GM21717 (cell line): ENCODE measurements around the gene NDUFS2.

ENCODE experiments used
- ATAC-seq: cut with Tn5 transposase; IDR thresholded peaks from one replicate; pipeline ENCODE4 v1.9.1; 2021; ENCODE audit warnings: mild to moderate bottlenecking, moderate library complexity; ENCODE audit not compliant: unreplicated experiment

NDUFS2 gene

DNA sequence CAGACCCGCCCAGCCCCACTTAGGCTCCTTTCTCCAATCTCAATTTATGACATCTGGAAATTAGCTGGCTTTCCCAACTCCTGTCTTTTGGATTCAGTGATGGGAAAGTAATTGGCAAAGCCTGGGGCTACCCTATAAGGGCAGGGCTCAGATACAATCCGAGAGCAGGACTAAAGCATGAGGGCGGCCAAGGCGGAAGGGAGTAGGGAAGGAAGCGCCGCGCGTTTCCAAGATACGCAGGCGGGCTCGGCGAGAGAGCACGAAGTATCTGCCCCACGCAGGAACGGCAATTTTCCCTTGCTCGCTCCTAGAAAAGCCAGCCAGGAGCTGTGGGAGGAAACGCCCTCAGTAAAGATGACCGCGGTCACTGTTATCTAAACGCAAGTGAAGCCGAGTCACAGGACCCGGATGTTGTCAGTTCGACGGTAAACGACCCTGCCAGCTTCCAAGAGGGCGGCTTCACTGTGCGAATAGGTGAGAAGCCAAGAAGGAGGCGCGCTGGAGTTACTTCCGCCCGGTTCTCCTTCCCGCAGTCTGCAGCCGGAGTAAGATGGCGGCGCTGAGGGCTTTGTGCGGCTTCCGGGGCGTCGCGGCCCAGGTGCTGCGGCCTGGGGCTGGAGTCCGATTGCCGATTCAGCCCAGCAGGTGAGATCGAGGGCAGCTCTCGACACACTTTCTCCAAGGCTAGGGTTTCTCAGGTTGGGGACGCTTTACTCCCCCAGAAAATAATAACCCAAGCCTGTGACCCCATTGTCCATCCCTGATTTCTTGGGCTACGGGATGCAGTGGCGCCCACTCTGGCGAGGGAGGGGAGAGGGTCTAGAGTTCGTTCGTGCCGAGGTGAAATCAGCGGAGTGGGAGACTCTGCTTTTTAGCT is at the start of gene NDUFS2:
NDUFS2 (plus strand) TSS at position 532 of the 877 bp plus-strand sequence; CDS start at position 551, 19 bp downstream.
- ATAC-seq: peak; percentile 93

DNA sequence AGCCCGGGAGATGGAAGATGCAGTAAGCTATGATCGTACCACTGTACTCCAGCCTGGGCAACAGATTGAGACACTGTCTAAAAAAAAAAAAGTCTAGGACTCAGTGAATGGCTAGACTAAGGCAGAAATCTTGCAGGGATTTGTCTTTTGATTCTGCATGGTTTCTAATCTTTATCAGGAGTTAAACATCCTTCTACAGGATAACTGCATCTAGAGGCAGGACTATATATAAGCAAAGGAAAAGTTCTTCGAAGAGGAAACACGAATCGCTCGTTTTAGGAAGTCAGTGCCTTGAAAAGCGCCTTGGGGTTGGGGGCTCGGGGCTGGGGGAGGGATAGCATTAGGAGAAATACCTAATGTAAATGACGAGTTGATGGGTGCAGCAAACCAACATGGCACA is 49.0 kb upstream of the NDUFS2 start:
- ATAC-seq: no peak

DNA sequence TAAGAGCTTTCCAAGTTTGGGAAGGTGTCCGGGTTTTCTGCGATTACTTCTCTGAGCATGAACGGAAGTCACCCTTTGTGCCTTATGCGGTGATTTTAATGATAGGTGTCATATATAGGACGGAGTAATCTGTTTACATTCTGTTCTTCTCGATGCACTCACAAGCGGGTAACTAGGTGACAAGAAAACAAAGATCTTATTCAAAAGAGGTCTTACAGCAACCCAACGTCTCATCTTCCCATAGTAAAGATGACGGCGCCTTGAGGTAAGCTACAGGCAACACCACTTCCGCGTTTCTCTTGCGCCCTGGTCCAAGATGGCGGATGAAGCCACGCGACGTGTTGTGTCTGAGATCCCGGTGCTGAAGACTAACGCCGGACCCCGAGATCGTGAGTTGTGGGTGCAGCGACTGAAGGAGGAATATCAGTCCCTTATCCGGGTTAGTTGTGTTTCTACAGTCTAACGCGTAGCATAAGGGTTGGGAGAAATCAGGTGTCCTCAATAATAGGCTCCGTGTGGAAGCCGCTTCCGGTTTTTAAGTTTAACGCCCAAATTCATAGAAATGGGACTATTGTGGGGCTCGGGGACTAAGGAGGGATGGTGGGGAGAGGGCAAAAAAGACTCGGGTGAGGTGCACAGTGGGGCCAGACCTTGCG is 48.4 kb upstream of the NDUFS2 start, which contains the start of gene UFC1:
UFC1 (plus strand) TSS at position 297 of the 656 bp plus-strand sequence; CDS start at position 317, 20 bp downstream.
- ATAC-seq: peak; percentile 68

DNA sequence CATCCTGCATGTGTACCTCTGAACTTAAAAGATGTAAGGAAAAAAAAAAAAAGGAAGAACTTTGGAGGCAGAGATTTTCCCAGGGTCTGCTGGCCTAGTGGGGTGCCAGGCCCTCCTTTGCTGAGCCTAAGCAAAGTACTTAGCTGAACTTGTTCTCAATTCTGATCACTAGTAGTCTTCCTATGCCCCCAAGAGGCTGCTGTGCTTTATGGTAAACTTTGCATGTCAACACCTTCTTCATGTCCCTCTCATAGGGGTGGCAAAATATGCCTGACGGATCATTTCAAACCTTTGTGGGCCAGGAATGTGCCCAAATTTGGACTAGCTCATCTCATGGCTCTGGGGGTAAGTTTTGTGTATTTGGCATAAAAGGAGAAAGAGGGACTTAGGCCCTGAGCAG is 44.3 kb upstream of the NDUFS2 start:
- ATAC-seq: no peak

DNA sequence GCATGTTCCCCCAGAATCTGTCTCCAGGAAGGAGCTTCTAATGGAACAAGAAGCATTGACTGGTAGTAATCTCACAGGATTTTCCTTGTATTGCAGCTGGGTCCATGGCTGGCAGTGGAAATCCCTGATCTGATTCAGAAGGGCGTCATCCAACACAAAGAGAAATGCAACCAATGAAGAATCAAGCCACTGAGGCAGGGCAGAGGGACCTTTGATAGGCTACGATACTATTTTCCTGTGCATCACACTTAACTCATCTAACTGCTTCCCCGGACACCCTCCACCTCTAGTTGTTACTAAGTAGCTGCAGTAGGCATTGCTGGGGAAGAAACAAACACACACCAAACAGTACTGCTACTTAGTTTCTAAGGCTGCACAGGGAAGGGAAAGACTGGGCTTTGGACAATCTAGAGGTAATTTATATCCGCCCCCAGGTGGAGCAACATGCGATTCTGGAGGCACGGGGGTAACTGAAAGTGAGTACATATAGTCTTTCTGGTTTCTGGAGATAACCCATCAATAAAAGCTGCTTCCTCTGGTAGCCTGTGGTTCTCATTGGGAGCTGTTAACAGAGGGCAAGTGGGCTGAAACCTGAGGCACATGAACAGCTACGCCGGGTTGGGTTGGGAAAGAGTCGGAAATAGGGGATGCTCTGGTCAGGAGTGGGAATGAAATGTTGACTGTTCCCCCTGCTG is 43.7 kb upstream of the NDUFS2 start:
- no peak for ATAC-seq

DNA sequence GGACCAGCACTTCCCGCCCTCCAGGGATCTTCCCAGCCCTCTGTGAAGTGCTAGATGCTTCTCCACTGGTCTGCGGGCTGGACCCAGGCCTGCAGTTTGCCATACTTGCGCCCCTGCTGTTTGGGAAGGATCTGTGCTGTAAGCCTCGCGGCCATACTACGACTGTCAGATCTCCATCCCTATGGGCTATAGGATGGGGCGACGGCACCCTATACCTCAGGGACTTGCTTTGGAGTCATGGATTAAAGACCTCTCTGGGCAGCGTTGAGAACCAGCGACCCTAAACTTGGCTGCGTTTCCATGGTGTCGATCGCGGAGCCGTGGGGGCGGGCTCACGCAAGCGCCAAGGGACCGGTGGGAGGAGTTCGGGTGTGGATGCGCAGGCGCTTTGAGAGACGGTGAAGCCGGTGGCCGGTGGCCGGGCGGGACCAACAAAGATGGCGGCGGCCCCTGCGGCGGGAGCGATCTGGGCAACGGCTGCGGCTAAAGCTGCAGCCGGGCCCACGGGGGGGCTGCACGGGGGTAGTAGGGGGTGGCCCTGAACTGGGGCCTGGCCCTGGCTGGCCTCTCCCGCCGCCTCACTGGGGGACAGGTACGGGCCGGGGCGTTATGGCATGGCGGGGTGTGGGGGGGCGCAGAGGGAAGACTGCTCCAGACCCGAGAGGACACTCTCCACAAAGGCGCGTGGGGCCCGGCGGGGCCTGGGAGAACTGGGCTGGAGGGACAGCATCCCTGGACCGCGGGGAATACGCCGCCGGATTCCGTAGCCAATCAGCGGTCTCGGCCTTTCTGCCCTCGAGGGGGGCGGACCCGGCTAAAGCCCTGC is 42.9 kb upstream of the NDUFS2 start, which contains the start of gene USP21:
USP21 (plus strand) TSS at position 414 of the 826 bp plus-strand sequence. CDS start 1,141 bp downstream, outside the sequence.
- peak; percentile 53 for ATAC-seq

DNA sequence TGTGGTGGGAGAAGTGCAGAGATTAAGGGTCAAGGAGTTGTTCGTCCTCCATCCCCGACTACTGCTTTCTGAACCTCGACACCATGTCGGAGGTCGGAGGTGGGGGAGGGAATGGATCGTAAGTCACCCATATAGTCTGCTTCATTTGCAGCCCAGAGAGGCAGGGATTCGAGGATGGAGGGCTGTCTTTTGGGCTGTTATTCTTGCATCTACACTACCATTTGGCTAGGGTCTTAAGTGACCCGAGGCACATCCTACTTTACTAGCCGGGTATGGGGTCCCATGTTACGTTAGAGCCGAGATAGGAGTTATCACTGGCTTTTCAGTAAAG is 42.3 kb upstream of the NDUFS2 start:
- no peak for ATAC-seq

DNA sequence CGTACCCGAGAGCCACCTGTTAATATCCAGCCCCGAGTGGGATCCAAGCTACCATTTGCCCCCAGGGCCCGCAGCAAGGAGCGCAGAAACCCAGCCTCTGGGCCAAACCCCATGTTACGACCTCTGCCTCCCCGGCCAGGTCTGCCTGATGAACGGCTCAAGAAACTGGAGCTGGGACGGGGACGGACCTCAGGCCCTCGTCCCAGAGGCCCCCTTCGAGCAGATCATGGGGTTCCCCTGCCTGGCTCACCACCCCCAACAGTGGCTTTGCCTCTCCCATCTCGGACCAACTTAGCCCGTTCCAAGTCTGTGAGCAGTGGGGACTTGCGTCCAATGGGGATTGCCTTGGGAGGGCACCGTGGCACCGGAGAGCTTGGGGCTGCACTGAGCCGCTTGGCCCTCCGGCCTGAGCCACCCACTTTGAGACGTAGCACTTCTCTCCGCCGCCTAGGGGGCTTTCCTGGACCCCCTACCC is 41.5 kb upstream of the NDUFS2 start:
- ATAC-seq: no peak

DNA sequence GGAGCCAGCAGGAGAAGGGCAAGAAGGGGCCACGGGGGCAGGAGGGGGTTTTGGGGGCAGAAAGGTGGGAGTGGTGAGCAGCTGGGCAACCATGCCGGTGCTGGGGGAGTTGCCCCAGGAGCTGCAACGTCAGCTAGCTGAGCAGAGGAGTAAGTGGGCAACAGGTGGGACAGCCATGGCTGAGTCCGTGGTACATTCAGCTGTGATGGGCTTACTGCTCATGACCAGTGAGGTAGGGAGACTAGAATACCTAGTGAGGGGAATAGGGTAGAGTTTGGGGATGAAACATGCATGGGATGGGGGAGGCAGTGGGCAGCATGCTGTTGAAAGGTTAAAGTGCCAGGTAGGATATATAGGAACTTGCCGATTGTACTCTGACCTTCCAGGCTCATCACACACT is 40.5 kb upstream of the NDUFS2 start:
- no peak for ATAC-seq

DNA sequence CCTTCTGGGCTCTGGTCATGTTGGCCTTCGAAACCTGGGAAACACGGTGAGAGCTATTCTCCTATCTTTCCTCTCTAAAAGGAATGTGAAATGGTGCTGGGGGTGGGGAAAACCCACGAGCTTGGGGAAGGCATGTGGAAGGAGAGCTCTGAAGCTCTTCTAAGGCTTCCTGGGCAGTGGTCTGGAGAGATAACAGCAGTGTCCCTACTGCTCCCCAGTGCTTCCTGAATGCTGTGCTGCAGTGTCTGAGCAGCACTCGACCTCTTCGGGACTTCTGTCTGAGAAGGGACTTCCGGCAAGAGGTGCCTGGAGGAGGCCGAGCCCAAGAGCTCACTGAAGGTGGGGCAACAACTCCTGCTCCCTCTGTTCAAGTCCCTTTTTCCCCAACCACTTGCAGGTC is 40.1 kb upstream of the NDUFS2 start:
- ATAC-seq: no peak

DNA sequence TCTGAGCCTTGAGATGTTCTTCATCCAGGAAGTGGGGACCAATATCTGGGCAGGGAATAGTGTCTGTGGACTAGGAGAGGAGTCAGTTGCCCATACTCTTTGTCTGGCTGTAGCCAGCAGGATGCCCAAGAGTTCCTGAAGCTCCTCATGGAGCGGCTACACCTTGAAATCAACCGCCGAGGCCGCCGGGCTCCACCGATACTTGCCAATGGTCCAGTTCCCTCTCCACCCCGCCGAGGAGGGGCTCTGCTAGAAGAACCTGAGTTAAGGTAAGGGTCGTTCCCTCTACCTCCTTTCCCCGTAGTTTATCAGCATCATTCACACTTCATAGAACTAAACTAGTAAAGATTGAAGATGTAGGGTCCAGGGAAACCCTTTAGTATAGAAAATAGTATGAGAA is 39.4 kb upstream of the NDUFS2 start:
- ATAC-seq: no peak

DNA sequence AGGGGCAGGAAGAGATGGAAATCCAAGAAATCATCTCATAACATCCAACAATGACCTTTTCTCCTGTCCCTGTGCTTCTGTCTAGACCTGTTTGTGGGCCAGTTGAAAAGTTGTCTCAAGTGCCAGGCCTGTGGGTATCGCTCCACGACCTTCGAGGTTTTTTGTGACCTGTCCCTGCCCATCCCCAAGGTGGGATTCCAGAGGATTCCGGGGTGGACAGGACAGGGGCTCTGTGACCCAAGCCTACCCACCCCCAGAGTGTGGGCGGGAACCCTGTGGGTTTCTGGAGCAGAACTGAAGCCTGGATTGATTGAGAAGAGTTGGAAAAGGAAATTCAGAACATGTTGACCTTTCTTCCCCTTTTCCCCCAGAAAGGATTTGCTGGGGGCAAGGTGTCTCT is 38.4 kb upstream of the NDUFS2 start:
- no peak for ATAC-seq

DNA sequence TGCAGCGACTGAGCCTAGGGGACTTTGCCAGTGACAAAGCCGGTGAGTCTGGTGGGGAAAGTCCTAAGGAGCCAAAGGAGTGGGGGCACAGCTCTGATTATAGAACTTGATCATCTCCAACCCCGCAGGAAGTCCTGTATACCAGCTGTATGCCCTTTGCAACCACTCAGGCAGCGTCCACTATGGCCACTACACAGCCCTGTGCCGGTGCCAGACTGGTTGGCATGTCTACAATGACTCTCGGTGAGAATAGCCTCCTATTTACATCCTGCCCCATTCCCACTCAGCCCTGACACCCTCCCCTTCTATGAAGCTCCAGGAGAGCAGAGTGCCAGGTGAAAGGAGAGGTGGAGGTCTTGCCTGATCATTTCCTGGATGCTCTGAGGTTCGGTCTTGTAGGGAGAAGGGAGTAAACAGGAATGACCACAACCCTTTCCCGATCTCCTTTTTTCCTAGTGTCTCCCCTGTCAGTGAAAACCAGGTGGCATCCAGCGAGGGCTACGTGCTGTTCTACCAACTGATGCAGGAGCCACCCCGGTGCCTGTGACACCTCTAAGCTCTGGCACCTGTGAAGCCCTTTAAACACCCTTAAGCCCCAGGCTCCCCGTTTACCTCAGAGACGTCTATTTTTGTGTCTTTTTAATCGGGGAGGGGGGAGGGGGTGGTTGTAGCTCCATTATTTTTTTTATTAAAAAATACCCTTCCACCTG is 37.1 kb upstream of the NDUFS2 start:
- ATAC-seq: no peak

DNA sequence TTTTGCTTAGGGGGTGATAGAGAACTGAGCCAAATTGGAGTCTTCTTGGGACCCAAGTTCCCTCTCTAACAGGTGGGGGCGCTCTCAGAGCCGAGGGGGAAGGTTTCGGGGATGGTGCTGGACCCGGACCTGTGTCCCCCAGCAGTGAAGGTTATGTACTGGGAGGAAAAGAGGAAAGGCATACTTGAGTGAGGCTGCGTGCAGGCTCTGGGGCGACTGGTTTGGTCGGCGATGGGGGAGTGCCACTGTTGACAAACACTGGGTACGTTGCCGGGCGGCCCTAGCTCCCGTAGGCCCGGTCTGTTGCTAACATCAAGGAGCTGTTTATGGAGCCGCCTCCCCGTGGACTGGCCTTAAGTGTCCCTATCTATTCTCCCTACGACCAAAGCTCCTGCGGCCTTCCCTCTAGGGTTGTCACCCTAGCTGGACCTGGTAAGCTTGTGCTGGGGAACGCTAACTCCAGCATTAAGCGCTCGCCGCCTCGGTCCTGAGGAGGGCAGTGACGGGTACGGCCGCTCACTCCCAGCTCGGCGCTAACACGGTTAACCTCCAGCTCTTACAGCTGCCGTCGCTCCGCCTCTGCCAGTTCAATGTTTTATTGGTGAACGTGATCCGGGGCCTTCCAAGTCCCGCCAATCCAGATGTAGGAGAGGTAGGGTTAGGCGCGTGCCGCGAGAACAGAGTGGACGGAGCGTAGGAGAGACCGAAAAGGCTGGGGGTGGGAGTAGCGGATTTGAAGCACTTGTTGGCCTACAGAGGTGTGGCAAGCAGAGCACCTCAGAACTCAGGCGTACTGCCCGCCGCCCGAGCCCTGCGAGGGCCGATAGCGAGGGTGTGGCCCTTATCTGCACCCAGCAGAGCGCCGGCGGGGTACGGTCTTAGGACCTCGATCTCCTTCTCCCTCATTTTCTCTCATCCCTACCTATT is 36.2 kb upstream of the NDUFS2 start, which contains the start of gene PPOX:
PPOX (plus strand) TSS at position 685 of the 927 bp plus-strand sequence. CDS start 422 bp downstream, outside the sequence.
- ATAC-seq: peak; percentile 91

DNA sequence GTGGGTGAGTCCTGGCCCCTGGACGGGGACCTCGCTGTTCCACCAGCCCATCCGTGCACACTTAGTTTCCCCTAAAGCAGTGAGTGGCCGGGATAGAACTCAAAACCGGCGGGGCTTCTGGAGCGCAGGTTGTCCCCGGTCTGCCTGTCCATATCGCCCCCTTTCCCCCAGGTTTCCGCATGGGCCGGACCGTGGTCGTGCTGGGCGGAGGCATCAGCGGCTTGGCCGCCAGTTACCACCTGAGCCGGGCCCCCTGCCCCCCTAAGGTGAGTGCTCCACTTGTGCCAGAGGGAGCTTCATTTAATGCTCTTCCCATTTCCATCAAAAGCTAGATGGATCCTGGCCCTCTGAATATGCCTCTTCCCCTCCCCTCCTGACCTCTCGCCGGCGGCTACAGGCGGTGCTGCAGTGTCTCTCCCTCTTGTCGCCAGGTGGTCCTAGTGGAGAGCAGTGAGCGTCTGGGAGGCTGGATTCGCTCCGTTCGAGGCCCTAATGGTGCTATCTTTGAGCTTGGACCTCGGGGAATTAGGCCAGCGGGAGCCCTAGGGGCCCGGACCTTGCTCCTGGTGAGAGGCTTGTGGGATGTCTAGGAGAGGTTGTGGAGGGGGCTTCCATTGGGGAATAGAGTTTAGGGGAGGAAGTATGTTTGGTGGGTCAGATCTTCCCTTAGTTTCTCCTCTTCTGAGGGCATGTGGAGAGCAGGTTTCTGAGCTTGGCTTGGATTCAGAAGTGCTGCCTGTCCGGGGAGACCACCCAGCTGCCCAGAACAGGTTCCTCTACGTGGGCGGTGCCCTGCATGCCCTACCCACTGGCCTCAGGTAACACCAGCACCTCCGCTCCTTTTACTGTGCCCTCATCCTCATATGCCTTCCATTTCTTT is 35.3 kb upstream of the NDUFS2 start:
- ATAC-seq: no peak

DNA sequence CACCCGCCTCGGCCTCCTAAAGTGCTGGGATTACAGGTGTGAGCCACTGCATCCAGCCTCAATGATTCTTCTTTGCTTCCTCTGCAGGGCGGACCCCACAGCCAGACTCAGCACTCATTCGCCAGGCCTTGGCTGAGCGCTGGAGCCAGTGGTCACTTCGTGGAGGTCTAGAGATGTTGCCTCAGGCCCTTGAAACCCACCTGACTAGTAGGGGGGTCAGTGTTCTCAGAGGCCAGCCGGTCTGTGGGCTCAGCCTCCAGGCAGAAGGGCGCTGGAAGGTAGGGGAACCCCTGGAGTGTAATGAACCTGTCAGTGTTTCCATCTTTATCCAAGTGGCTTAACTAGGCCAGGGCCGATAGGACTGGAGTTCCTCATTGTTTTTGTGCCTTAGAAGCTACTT is 33.3 kb upstream of the NDUFS2 start:
- no peak for ATAC-seq

DNA sequence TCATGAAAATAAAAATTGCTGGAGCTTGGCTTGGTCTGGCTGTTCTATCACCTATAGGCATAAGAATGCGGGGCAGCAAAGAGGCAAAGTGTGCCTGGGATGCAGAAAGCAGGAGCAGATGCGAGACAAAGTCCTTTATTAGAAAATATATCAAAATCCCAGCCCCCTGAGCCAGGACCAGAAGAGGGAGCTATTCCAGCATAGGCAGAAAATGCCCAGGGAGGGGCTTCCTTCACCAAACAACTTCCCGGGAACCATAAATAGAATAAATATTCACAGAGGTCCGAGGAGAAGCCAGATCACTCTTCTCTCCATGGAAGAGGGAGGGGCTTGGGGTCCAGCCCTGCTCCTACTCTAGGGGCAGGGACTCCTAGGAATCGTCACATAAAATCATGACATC is 31.0 kb upstream of the NDUFS2 start:
- no peak for ATAC-seq

DNA sequence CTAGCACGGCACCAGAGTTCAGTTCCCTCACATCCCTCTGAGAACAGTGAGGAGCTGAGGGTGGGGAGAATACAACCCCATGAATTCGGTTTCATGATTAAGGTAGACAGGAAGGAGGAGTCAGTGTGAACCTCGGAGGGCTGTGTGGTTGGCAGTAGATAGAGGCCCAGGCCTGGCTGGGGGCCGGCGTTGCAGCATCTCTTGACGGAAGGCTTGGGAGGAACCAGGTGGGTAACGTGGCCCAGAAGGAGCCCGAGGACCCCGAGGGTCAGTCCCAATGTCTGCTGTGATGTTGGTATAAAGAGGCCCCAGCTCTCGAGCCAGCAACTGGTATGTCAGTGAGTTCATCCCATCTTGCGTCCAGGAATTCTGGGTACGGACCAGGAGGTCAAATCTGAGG is 30.5 kb upstream of the NDUFS2 start:
- ATAC-seq: no peak
